SH-SY5Y (cell line): Measurements from ENCODE around the gene CSNK1G2.

ENCODE experiments used
- GATA2 ChIP-seq: IDR thresholded peaks from 2 replicates; pipeline ENCODE4 v1.6.1; 2011; ENCODE audit warnings: mild to moderate bottlenecking, low read depth, low read length
- GATA3 ChIP-seq: IDR thresholded peaks from 2 replicates; pipeline ENCODE4 v1.6.1; 2011; ENCODE audit warnings: low read depth, mild to moderate bottlenecking, low read length, moderate library complexity

DNA sequence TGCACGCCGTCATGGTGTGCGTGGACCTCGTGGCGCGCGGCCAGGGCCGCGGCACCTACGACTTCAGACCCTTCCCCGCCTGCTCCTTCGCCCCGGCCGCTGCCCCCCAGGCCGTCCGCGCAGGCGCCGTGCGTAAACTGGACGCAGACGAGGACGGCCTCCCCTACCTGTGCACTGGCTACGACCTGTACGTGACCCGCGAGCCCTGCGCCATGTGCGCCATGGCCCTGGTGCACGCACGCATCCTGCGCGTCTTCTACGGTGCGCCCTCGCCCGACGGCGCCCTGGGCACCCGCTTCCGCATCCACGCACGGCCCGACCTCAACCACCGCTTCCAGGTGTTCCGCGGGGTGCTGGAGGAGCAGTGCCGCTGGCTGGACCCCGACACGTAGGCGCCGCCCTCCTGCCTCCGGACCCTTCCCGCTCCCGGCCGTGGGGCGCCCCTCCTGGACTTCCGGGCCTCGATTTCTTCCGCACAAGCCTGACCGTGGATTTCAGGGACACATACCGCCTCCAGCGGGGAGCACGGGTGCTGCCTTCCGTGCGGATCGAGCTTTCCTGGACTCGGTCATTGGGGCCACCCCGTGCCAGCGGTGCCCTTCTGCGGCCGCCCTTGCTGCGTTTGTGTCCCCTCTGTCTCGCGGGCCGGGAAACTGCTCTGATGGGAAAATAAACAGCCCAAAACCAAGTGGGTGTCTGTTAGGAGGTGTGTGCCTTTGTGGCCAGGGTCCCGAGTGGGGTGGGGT, 28.0 kb upstream of the CSNK1G2 start:
- TF ChIP-seq GATA3 (no peak), GATA2 (no peak)
